Upper lobe of left lung (tissue), 6 donors: ENCODE measurements around the gene FARSB. TPM values are rescaled to one million over a fixed set of nuclear protein-coding genes. Genes with fewer than 3 reads are reported as not detected.

Source experiments
- ATAC-seq, 2 donors: fragments of 200-7000 bp; cut with Tn5 transposase; one replicate each; pipeline ENCODE4 v1.9.1; 2022; ENCODE audit warnings: mild to moderate bottlenecking in 2 of 2, moderate library complexity in 2 of 2; ENCODE audit not compliant: low FRiP score in 2 of 2
- DNase-seq, 2 donors: peaks; one replicate each; pipeline ENCODE4 v3.0.0-alpha.2; 2019 to 2020
- H3K27ac ChIP-seq, 4 donors: fragments of 200-600 bp; sonication (generic); one replicate each; pipeline ENCODE4 v1.5.1; 2016 to 2019
- H3K27me3 ChIP-seq, 4 donors: fragments of 200-600 bp; sonication (generic); one replicate each; pipeline ENCODE4 v1.5.1; 2017 to 2019
- H3K36me3 ChIP-seq, 4 donors: fragments of 200-600 bp; sonication (generic); one replicate each; pipeline ENCODE4 v1.5.1; 2016 to 2019
- H3K4me1 ChIP-seq, 4 donors: fragments of 200-600 bp; sonication (generic); one replicate each; pipeline ENCODE4 v1.5.1; 2018 to 2019
- H3K4me3 ChIP-seq, 4 donors: fragments of 200-600 bp; sonication (generic); one replicate each; pipeline ENCODE4 v1.5.1; 2017 to 2019; ENCODE audit warnings: mild to moderate bottlenecking in 2 of 4, moderate library complexity in 1 of 4
- H3K9me3 ChIP-seq, 4 donors: fragments of 200-600 bp; sonication (generic); one replicate each; pipeline ENCODE4 v1.5.1; 2018 to 2019
- EP300 ChIP-seq, 4 donors: sonication (generic); formaldehyde crosslinking; IDR thresholded peaks; one replicate each; pipeline ENCODE4 v1.5.1; 2017; ENCODE audit warnings: antibody characterized with exemption in 4 of 4, control low read depth in 2 of 4
- POLR2A ChIP-seq, 4 donors: fragments of 450-650 bp; IDR thresholded peaks; one replicate each; pipeline ENCODE4 v1.5.1; 2016 to 2017; ENCODE audit warnings: antibody characterized with exemption in 4 of 4, mild to moderate bottlenecking in 2 of 4
- POLR2AphosphoS5 ChIP-seq, 2 donors: sonication (generic); formaldehyde crosslinking; IDR thresholded peaks; one replicate each; pipeline ENCODE4 v1.5.1; 2017; ENCODE audit warnings: antibody characterized with exemption in 2 of 2
- WGBS, 2 donors: methylation state at CpG; one replicate each; pipeline ENCODE4 v1.1.5; 2017 to 2018; 5-methylcytosine and 5-hydroxymethylcytosine counted together
- total RNA-seq, 6 donors: library from RNA; depleted of rRNA in 4 of 6; stranded (reverse); fragments of >200 nt in 4 of 6; gene quantifications; one replicate each; pipeline versions ENCODE4 v1.1.0 to v1.2.1, GENCODE V29; 2016 to 2021
- TF ChIP-seq, protein P1 (sequence below), 6 experiments: fragments of 450-650 bp in 4 of 6; fragments of 200-600 bp in 2 of 6; sonication (generic) in 2 of 6; IDR thresholded peaks; one replicate each; pipeline ENCODE4 v1.5.1; 2016 to 2019; ENCODE audit warnings: antibody characterized with exemption in 6 of 6
- donor health status: DM: no; HTN: no; CAD: no; lungs with moderate emphysema.
- donor health status: DM: no; HTN: yes; CAD: no; lungs with severe emphysema.

Gene FARSB
- total RNA-seq, 6 donors from 2014 or later: 2.0 to 12.5 (median 10.2) TPM

DNA sequence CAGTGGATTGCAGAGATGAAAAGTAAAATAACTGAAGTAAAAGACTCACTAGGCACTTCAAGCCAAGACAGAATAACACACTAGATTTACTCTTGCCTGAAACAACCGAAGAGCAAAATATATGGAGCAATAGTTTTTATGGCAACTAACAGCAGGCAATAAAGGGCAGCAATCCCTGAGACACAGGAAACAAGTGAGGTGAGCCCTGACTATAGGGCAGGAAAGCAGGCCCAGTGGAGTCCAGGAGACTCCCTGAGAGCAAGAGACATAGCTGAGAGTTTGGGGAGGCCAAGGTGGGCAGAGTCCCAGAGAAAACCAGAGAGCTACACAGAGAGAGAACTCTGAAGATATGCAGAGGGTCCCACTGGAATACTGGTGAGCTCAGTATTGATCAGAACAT, 18.8 kb downstream of the FARSB start:
- H3K4me1 ChIP-seq: no peaks in the 10 kb centered on the region
- H3K27me3 ChIP-seq: no peaks in the 10 kb centered on the region
- H3K4me3 ChIP-seq: no peak overlapping the region
- no peaks in the 10 kb centered on the region for H3K9me3 ChIP-seq
- 91 to 96% methylated on average over 1 of the region's 1 CpG for WGBS, 2 donors
- no peak for ATAC-seq
- H3K36me3 ChIP-seq: peaks cover 12 to 80% (median 26%) of the 10 kb centered on the region in 4 donors
- TF ChIP-seq POLR2AphosphoS5 (IDR thresholded peaks at IDR 0.05): no peak
- TF ChIP-seq, protein P1, sequence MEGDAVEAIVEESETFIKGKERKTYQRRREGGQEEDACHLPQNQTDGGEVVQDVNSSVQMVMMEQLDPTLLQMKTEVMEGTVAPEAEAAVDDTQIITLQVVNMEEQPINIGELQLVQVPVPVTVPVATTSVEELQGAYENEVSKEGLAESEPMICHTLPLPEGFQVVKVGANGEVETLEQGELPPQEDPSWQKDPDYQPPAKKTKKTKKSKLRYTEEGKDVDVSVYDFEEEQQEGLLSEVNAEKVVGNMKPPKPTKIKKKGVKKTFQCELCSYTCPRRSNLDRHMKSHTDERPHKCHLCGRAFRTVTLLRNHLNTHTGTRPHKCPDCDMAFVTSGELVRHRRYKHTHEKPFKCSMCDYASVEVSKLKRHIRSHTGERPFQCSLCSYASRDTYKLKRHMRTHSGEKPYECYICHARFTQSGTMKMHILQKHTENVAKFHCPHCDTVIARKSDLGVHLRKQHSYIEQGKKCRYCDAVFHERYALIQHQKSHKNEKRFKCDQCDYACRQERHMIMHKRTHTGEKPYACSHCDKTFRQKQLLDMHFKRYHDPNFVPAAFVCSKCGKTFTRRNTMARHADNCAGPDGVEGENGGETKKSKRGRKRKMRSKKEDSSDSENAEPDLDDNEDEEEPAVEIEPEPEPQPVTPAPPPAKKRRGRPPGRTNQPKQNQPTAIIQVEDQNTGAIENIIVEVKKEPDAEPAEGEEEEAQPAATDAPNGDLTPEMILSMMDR (IDR thresholded peaks at IDR 0.05): no peak
- no peak for TF ChIP-seq POLR2A (IDR thresholded peaks at IDR 0.05)
- TF ChIP-seq EP300 (IDR thresholded peaks at IDR 0.05): no peak
- DNase-seq: no peak
- no peak overlapping the region for H3K27ac ChIP-seq

DNA sequence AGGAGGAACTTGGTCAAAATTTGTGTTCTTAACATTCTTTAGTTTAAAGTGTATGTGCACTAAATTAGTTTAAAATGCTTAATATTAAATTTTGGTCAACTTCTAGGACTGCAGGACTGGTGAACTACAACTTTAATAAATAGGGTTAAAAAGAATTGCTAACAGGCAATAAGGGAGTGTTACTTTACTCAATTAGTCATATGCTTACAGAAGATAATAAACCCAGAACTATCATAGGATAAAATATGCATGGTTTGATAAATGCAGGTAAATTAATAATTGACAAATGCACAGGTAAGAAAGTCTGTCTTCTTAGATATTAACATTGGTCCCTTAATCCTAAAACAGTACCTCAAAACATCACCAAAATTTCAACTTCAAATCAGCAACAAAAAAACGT, 20.6 kb downstream of the FARSB start:
- DNase-seq: no peak
- WGBS, 2 donors: 88 to 94% methylated on average over 1 of the region's 1 CpG
- Histone ChIP-seq H3K4me3 (no peak overlapping the region), H3K36me3 (peaks cover 16 to 89% (median 28%) of the 10 kb centered on the region in 4 donors), H3K27ac (no peak overlapping the region), H3K27me3 (no peaks in the 10 kb centered on the region), H3K9me3 (no peaks in the 10 kb centered on the region), H3K4me1 (no peaks in the 10 kb centered on the region)
- no peak for ATAC-seq
- no peak for TF ChIP-seq EP300 (IDR thresholded peaks at IDR 0.05)
- TF ChIP-seq, protein P1 (IDR thresholded peaks at IDR 0.05): no peak
- TF ChIP-seq POLR2A (IDR thresholded peaks at IDR 0.05): no peak
- no peak for TF ChIP-seq POLR2AphosphoS5 (IDR thresholded peaks at IDR 0.05)

DNA sequence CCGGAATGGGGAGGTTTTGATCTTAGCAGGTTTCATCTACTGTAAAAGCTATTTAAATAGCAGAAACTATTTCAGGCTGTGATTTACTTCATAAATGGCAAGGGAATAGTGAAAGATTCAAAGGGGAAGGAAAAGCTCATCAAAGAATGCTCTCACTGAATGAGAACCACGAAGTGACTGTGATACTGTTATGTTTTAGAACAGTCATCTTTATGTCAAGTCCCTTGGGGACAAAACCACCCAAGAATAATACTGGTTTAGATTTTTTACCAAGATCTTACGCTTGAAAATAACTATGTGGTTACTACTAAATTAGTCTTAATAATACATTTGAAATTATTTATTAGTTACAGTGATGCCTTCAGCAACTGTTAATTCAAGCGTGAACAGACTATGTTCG, 28.1 kb downstream of the FARSB start:
- ATAC-seq (no peak), DNase-seq (no peak)
- H3K9me3 ChIP-seq: no peaks in the 10 kb centered on the region
- H3K4me3 ChIP-seq: no peak overlapping the region
- no peaks in the 10 kb centered on the region for H3K4me1 ChIP-seq
- peaks cover 8 to 97% (median 33%) of the 10 kb centered on the region in 4 donors for H3K36me3 ChIP-seq
- no peak overlapping the region for H3K27ac ChIP-seq
- TF ChIP-seq POLR2A (IDR thresholded peaks at IDR 0.05) (no peak), EP300 (IDR thresholded peaks at IDR 0.05) (no peak)
- TF ChIP-seq, protein P1 (IDR thresholded peaks at IDR 0.05): no peak
- WGBS, 2 donors: 80 to 97% methylated on average over 5 of the region's 5 CpGs
- H3K27me3 ChIP-seq: no peaks in the 10 kb centered on the region

DNA sequence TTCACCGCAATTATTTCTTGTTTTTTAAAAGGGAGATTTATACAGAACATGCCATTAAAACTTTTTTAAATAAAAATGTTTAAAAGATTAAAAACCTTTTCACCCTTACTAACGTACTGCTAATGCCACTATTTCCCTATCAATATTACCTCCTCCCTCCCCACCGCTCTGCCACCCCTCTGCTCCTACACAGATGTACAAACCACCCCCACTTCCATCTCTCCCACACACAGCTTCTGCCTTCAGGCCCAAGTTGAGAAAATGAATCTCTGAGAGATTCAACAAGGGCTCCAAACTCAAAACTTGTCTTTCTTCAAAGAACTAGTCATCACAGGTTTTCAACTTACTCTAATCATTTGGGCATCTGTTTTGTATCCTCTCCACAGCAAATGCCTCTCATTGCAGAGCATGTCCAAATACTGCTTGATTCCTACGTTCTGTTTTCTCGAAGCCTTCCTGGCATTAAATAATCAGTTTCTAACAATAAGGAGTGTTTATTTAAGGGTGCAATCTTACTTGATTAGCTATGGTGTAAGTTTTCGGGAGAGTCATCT, 32.1 kb downstream of the FARSB start:
- H3K27me3 ChIP-seq: no peaks in the 10 kb centered on the region
- no peak for ATAC-seq
- WGBS, 2 donors: 90 to 91% methylated on average over 6 of the region's 6 CpGs
- no peak overlapping the region for H3K4me3 ChIP-seq
- no peaks in the 10 kb centered on the region for H3K4me1 ChIP-seq
- no peaks in the 10 kb centered on the region for H3K9me3 ChIP-seq
- DNase-seq: no peak
- TF ChIP-seq EP300 (IDR thresholded peaks at IDR 0.05) (no peak), POLR2AphosphoS5 (IDR thresholded peaks at IDR 0.05) (no peak), POLR2A (IDR thresholded peaks at IDR 0.05) (no peak)
- TF ChIP-seq, protein P1 (IDR thresholded peaks at IDR 0.05): no peak
- peaks cover 0 to 90% (median 15%) of the 10 kb centered on the region in 4 donors for H3K36me3 ChIP-seq
- no peak overlapping the region for H3K27ac ChIP-seq

DNA sequence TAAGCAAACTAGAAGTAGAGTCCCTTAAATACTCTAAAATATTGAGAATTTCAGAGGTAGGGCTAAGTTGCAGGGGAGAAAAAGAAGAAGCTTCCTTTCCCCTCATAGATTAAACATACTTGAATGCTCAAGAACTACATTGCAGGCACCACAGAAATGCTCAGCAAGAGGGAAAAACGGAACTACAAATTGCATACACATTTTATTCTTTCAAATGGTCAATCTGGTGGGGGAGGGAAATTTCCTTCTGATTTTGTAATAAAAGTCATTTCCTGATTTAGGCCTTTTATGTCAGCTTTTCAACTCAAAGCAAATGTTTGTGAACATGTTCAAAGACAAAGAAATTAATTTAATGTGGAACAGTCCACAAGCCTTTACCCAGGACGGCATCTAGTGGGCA, 33.0 kb downstream of the FARSB start:
- Histone ChIP-seq H3K27ac (peak overlapping the region in 1 of 4 donors; percentile 1), H3K27me3 (no peaks in the 10 kb centered on the region), H3K36me3 (peaks cover 0 to 85% (median 13%) of the 10 kb centered on the region in 4 donors), H3K9me3 (no peaks in the 10 kb centered on the region), H3K4me1 (no peaks in the 10 kb centered on the region), H3K4me3 (no peak overlapping the region)
- 73 to 75% methylated on average over 2 of the region's 2 CpGs for WGBS, 2 donors
- TF ChIP-seq POLR2AphosphoS5 (IDR thresholded peaks at IDR 0.05): no peak
- TF ChIP-seq POLR2A (IDR thresholded peaks at IDR 0.05): no peak
- TF ChIP-seq, protein P1 (IDR thresholded peaks at IDR 0.05): no peak
- no peak for TF ChIP-seq EP300 (IDR thresholded peaks at IDR 0.05)
- DNase-seq (no peak), ATAC-seq (peak in 1 of 2 donors; percentile 47)
